H54 (cell line): ENCODE results near the gene EXOC4.

ENCODE experiments used
- DNase-seq: peaks from one replicate; pipeline ENCODE4 v3.0.0; 2011; ENCODE audit warnings: low spot score, mixed read lengths; ENCODE audit not compliant: insufficient read length
- FAIRE-seq: peaks from 3 replicates; lab custom pipeline; 2011; peaks lifted over from hg19 to GRCh38; lab: Jason Lieb, UNC
- POLR2A ChIP-seq: IDR thresholded peaks from 2 replicates; pipeline ENCODE4 v1.6.1; 2011; ENCODE audit warnings: low read depth, mild to moderate bottlenecking, low read length

Gene EXOC4

GRCh38 chr7:133556048-133556447 is 303.2 kb downstream of the EXOC4 start:
- FAIRE-seq (no peak), DNase-seq (no peak)
- TF ChIP-seq POLR2A = no peak

DNA sequence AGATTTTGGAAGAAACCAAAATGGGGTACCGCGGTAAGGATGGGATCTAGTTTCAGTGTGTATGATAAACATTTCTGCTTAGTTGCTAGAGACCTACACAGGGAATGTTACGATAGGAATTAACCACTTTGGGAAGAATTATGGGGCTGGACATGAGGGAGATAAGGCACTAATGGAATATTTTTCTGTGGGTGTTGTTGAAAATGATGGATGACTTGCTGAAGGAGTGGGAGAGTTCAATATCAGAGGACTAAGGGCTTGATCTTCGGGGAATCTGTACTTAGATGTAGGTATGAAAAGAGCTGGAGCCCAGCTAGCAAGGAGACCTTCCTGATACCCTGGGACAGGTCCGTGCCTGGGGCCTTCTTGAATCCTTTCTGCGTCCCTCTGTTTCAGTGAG is 303.7 kb downstream of the EXOC4 start:
- DNase-seq = no peak
- no peak for FAIRE-seq
- TF ChIP-seq POLR2A = no peak

DNA sequence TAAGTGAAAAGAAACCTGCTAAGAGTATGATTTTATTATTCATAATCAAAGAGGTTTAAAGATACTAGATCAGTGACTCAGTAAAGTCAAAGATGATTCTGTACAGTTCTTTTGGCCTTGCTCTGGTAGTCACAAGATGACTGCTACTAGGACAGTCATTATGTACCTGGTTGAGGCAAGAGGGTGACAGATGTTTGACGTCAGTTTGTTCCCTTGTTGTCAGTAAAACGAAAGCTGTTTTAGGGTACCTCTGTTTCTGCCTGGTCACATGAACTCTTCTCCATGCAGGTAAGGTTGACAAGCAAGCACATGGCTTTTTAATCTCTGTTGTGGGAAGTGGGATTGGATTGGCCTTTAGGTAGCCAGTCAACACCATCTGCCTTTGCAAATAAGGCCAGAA is 308.0 kb downstream of the EXOC4 start:
- FAIRE-seq (no peak), DNase-seq (no peak)
- TF ChIP-seq POLR2A = no peak

- FAIRE-seq (no peak), DNase-seq (no peak)
- no peak for TF ChIP-seq POLR2A
These were observed 308.5 kb downstream of the EXOC4 start for GRCh38 chr7:133561396-133561795.

- no peak for DNase-seq
- FAIRE-seq = no peak
- TF ChIP-seq POLR2A = no peak
These were observed 309.7 kb downstream of the EXOC4 start for GRCh38 chr7:133562621-133563020.

- TF ChIP-seq POLR2A = no peak
- FAIRE-seq (no peak), DNase-seq (no peak)
These were observed 310.4 kb downstream of the EXOC4 start for GRCh38 chr7:133563251-133563650.

DNA sequence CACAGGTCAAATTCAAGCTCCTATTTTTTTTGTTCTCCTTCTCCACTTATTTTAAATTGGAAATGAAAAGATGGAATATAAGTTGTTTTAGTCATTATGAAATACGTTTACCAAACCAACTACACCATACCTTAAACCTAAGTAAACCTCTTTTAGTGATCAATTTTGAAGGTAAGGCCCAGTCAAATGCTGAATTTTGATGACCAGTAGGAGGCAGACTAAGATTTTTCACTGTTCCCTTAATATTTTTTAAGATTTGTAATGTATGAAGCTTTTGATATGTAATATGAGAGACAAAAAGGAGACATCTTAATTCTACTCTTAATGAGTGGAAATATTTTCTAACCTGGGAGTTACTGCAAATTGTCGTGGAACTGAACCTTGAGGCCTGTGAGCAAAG is 311.6 kb downstream of the EXOC4 start:
- DNase-seq (no peak), FAIRE-seq (no peak)
- no peak for TF ChIP-seq POLR2A

GRCh38 chr7:133568544-133568943 is 315.7 kb downstream of the EXOC4 start:
- no peak for TF ChIP-seq POLR2A
- FAIRE-seq = peak; percentile 6
- no peak for DNase-seq

DNA sequence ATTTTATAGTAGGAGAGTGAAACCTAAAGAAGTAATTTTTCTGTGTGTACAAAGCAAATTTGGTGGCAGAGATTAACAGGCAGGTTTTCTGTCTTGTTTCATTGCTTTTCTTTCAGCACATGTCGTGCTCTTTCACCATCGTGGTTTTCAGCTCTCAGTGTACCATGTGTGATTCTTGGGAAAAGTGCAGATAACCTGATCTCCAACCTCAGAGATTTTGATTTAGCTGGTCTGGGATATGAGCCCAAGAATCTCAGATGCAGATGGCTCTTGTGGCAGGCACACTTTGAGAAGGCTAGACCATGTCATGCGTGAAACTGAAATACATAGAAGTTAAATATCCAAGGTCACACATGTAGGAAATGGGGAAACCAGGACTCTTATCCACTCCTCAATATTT is 317.4 kb downstream of the EXOC4 start:
- FAIRE-seq (peak; percentile 38), DNase-seq (no peak)
- no peak for TF ChIP-seq POLR2A

GRCh38 chr7:133571076-133571475 is 318.2 kb downstream of the EXOC4 start:
- TF ChIP-seq POLR2A = no peak
- FAIRE-seq = no peak
- no peak for DNase-seq

GRCh38 chr7:133572087-133572486 is 319.2 kb downstream of the EXOC4 start:
- DNase-seq (no peak), FAIRE-seq (no peak)
- no peak for TF ChIP-seq POLR2A

GRCh38 chr7:133572843-133573242 is 320.0 kb downstream of the EXOC4 start:
- no peak for TF ChIP-seq POLR2A
- FAIRE-seq = no peak
- DNase-seq = no peak

DNA sequence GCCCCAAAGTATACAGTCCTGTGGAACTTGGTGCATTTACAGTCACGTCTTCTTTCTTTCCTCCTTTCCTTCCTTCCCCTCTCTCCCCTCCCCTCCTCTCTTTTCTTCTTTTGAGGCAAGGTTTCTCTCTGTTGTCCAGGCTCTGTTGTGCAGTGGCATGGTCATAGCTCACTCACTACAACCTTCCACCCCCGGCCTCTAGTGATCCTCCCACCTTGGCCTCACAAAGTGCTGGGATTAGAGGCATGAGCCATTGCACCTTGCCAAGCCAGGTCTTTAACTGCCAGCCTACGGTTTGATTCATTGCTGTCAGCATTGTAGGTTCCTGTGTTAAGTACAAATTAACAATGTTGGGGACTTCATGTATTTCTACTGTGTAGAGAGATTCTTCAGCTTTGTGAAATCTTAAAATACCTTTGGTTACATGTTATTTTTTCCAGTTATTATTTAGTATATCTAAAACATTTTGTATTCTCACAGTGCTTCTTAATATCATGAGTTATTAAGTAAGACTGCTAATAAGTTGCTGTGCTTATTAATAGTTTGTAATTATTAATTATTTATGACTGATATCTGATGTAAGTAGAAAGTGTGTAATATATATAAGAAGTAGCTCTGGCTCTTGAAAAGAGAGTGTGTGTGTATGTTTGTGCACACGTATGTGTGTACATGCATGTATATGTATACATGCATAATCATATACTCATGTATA is 320.8 kb downstream of the EXOC4 start:
- no peak for TF ChIP-seq POLR2A
- DNase-seq (no peak), FAIRE-seq (no peak)

DNA sequence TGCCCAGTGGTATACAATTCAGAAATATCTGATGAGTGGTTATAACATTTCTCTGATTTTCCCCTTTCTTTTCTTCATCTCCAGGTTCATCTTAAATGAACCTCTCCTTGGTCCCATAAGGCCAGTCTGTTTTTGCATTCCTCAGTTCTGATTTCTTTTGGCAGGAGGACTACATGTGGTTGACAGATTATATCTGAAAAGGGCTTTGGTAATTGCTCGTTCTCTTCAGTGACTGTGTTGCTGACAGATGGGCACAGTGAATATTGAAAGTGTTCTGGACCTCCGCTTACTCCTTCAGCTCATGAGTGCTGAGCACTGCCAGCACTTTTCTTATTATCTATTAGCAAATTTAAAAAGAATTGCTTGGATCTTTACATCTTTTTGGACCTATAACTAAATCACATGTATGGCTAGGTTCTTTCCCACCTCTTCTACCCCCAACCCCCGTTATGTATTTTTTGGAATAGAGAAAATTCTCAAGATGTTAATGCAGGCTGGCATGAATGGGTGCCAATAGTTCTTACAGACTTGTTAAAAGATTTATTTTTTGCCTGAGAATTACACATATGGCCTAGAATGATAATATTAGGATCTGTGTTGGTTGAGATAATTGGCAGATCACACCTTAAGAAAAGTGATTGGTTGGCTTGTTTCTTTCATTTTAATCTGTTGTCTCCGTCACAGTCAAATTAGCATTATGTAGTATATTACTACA is 323.0 kb downstream of the EXOC4 start:
- TF ChIP-seq POLR2A = no peak
- FAIRE-seq (no peak), DNase-seq (no peak)
